DND-41 (cell line): ENCODE measurements around the gene FAM90A26.
"Not testable (repeated sequence)": the region's sequence is repeated elsewhere in the genome, so short reads cannot be mapped to it uniquely, and the experiment has no call there.

ENCODE experiments used
- EZH2 ChIP-seq: IDR thresholded peaks from 3 replicates; pipeline ENCODE4 v1.6.1; 2012; ENCODE audit warnings: borderline replicate concordance, low read depth, mild to moderate bottlenecking, moderate library complexity, low read length, inconsistent platforms; ENCODE audit not compliant: severe bottlenecking
- TF ChIP-seq, protein P1 (sequence below): IDR thresholded peaks from 2 replicates; pipeline ENCODE4 v1.5.1; 2012; ENCODE audit warnings: borderline replicate concordance, low read length, moderate library complexity, mild to moderate bottlenecking; ENCODE audit not compliant: poor library complexity, severe bottlenecking; ENCODE audit errors: extremely low read depth

DNA sequence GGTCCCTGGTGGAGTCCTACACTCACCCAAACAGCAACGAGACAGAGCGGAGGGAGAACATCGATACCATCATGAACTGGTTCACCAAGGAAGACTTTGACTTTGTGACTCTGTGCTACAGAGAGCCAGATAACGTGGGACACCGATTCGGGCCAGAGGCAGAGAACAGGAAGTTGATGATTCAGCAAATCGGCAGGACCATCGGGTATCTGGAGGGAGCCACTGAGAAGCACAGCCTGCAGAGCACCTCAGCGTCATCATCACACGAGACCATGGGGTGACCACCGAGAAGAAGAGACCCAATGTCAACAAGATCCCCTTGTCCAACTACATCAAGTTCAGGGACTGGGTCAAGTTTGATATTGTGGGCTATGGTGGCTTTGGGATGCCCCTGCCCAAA is 29.2 kb upstream of the FAM90A26 start:
- TF ChIP-seq, protein P1, sequence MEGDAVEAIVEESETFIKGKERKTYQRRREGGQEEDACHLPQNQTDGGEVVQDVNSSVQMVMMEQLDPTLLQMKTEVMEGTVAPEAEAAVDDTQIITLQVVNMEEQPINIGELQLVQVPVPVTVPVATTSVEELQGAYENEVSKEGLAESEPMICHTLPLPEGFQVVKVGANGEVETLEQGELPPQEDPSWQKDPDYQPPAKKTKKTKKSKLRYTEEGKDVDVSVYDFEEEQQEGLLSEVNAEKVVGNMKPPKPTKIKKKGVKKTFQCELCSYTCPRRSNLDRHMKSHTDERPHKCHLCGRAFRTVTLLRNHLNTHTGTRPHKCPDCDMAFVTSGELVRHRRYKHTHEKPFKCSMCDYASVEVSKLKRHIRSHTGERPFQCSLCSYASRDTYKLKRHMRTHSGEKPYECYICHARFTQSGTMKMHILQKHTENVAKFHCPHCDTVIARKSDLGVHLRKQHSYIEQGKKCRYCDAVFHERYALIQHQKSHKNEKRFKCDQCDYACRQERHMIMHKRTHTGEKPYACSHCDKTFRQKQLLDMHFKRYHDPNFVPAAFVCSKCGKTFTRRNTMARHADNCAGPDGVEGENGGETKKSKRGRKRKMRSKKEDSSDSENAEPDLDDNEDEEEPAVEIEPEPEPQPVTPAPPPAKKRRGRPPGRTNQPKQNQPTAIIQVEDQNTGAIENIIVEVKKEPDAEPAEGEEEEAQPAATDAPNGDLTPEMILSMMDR, result not testable (repeated sequence)
- not testable (repeated sequence) for TF ChIP-seq EZH2
